Endothelial cell of umbilical vein (primary cell): ENCODE results near the gene TBC1D4. TPM values are rescaled to one million over a fixed set of nuclear protein-coding genes. Genes with fewer than 3 reads are reported as not detected.
"Not testable (repeated sequence)": the region's sequence is repeated elsewhere in the genome, so short reads cannot be mapped to it uniquely, and the experiment has no call there.

Source experiments
- BruUV-seq: library from RNA; stranded (reverse); fragments of 400-500 nt; replicated peaks from 2 replicates; lab custom pipeline; 2021; lab: Mats Ljungman, UMichigan
- CTCF ChIA-PET: fragments of 300-600, 350-600 bp; sonication (Branson Sonifier 250); formaldehyde crosslinking; loops from one replicate; lab custom pipeline; 2021; ENCODE audit warnings: antibody characterized with exemption, inconsistent platforms; lab: Charles Lee
- POLR2A ChIA-PET: fragments of 300-600, 350-600 bp; sonication (Branson Sonifier 250); formaldehyde crosslinking; loops from one replicate; lab custom pipeline; 2021; ENCODE audit warnings: antibody characterized with exemption, inconsistent platforms; lab: Charles Lee
- DNase-seq: peaks from one replicate; pipeline ENCODE4 v3.0.0-alpha.2; 2011; ENCODE audit warnings: low read depth, low spot score
- FAIRE-seq: peaks from 2 replicates; lab custom pipeline; 2011; peaks lifted over from hg19 to GRCh38; lab: Jason Lieb, UNC
- H2AFZ ChIP-seq: 2 replicates; pipeline ENCODE4 v1.6.0; 2012; ENCODE audit warnings: low read depth, low read length, control low read depth, inconsistent platforms
- H3K27ac ChIP-seq: 2 replicates; pipeline ENCODE4 v1.5.1; 2011; ENCODE audit warnings: low read depth, mild to moderate bottlenecking, control low read depth, low read length, moderate library complexity; ENCODE audit not compliant: insufficient read depth
- H3K27me3 ChIP-seq, 2 experiments: 2 replicates each; pipeline versions ENCODE4 v1.6.0 to v1.6.1; 2011; ENCODE audit warnings: low read length in 2 of 2, mixed read lengths in 1 of 2; ENCODE audit not compliant: control insufficient read depth in 2 of 2, insufficient read depth in 2 of 2
- H3K36me3 ChIP-seq, 2 experiments: 2 replicates in 1 of 2; 3 replicates in 1 of 2; pipeline ENCODE4 v1.5.1; 2011; ENCODE audit warnings: low read length in 2 of 2, mild to moderate bottlenecking in 1 of 2, moderate library complexity in 1 of 2; ENCODE audit not compliant: control insufficient read depth in 2 of 2, insufficient read depth in 2 of 2; ENCODE audit errors: extremely low read depth in 1 of 2
- H3K4me1 ChIP-seq: 3 replicates; pipeline ENCODE4 v1.5.1; 2011; ENCODE audit warnings: mild to moderate bottlenecking, low read length; ENCODE audit not compliant: control insufficient read depth, insufficient read depth; ENCODE audit errors: extremely low read depth
- H3K4me2 ChIP-seq: 2 replicates; pipeline ENCODE4 v1.6.1; 2011; ENCODE audit warnings: low read length, control low read depth, mixed read lengths; ENCODE audit not compliant: insufficient read depth
- H3K4me3 ChIP-seq, 3 experiments: fragments of 200-600 bp in 1 of 3; sonication (generic), shearing (Covaris generic) in 1 of 3; replicated peaks in 1 of 3; 2 replicates each; pipeline ENCODE4 v1.5.1; 2011 to 2016; ENCODE audit warnings: control low read depth in 3 of 3, low read length in 3 of 3, mild to moderate bottlenecking in 2 of 3, inconsistent platforms in 1 of 3, low read depth in 1 of 3, moderate library complexity in 1 of 3; ENCODE audit not compliant: insufficient read depth in 1 of 3
- H3K79me2 ChIP-seq: 2 replicates; pipeline ENCODE4 v1.6.0; 2012; ENCODE audit warnings: low read length, inconsistent platforms; ENCODE audit not compliant: control insufficient read depth, insufficient read depth
- H3K9ac ChIP-seq: replicated peaks from 2 replicates; pipeline ENCODE3; 2011; ENCODE audit warnings: low read length, control low read depth; ENCODE audit not compliant: insufficient read depth; ENCODE audit errors: extremely low read depth
- H3K9me1 ChIP-seq: replicated peaks from 3 replicates; pipeline ENCODE4 v1.6.0; 2011; ENCODE audit warnings: mild to moderate bottlenecking, low read length; ENCODE audit not compliant: control insufficient read depth, insufficient read depth; ENCODE audit errors: extremely low read depth
- H3K9me3 ChIP-seq: replicated peaks from 2 replicates; pipeline ENCODE4 v1.5.1; 2012; ENCODE audit warnings: low read length, inconsistent platforms; ENCODE audit not compliant: control insufficient read depth, insufficient read depth
- H4K20me1 ChIP-seq: replicated peaks from 2 replicates; pipeline ENCODE3; 2011; ENCODE audit warnings: mild to moderate bottlenecking, low read length; ENCODE audit not compliant: control insufficient read depth, insufficient read depth; ENCODE audit errors: extremely low read depth
- EZH2 ChIP-seq: IDR thresholded peaks from 2 replicates; pipeline ENCODE4 v1.6.1; 2012; ENCODE audit warnings: borderline replicate concordance, low read depth, mild to moderate bottlenecking, moderate library complexity, low read length, inconsistent platforms; ENCODE audit not compliant: severe bottlenecking
- GATA2 ChIP-seq: IDR thresholded peaks from 2 replicates; pipeline ENCODE4 v1.7.0; 2011; ENCODE audit warnings: low read depth, mild to moderate bottlenecking, moderate library complexity, mixed read lengths, low read length; ENCODE audit not compliant: insufficient read length, insufficient read depth
- MYC ChIP-seq: IDR thresholded peaks from one replicate; pipeline ENCODE4 v1.6.1; 2011; ENCODE audit warnings: mild to moderate bottlenecking, low read depth, low read length
- POLR2AphosphoS5 ChIP-seq: IDR thresholded peaks from 2 replicates; pipeline ENCODE4 v1.6.1; 2012; ENCODE audit warnings: low read depth, mild to moderate bottlenecking, control low read depth, low read length, moderate library complexity; ENCODE audit not compliant: insufficient read depth
- dilution Hi-C: fragments of 300-500 bp; cut with MboI; formaldehyde crosslinking; loops from one replicate; pipeline ENCODE4 v1.15.0; 2019; ENCODE audit warnings: low sequenced_read_pairs; ENCODE audit not compliant: extremely low pct_ligation_motif_present
- intact Hi-C: fragments of 100-400 bp; cut with micrococcal nuclease; formaldehyde crosslinking; loops from one replicate; pipeline ENCODE4 v1.10.0; 2022
- polyA plus RNA-seq, 4 experiments: library from polyadenylated mRNA; depleted of rRNA in 3 of 4; stranded (reverse) in 3 of 4; unstranded in 1 of 4; fragments of >200 nt; gene quantifications; 2 replicates each; pipeline versions ENCODE4 v1.2.1 to v1.2.3, GENCODE V29; 2011 to 2012; ENCODE audit warnings: missing spikeins in 1 of 4
- total RNA-seq: library from RNA; stranded (reverse); gene quantifications from 2 replicates; pipeline ENCODE4 v1.2.3, GENCODE V29; 2021
- TF ChIP-seq, protein P1 (sequence below), 2 donors: IDR thresholded peaks; 1 replicate in 1 of 2; 2 replicates in 1 of 2; pipeline ENCODE4 v1.5.1; 2011; ENCODE audit warnings: low read length in 2 of 2, mild to moderate bottlenecking in 2 of 2, moderate library complexity in 2 of 2, control low read depth in 1 of 2, inconsistent platforms in 1 of 2, low read depth in 1 of 2; ENCODE audit not compliant: insufficient read depth in 1 of 2; ENCODE audit errors: extremely low read depth in 1 of 2

Gene TBC1D4
- total and polyA plus RNA-seq, 2 donors (not counting 3 experiments of a cell fraction or from before 2014, with no cell fraction given), result 58.3 to 81.0 TPM

DNA sequence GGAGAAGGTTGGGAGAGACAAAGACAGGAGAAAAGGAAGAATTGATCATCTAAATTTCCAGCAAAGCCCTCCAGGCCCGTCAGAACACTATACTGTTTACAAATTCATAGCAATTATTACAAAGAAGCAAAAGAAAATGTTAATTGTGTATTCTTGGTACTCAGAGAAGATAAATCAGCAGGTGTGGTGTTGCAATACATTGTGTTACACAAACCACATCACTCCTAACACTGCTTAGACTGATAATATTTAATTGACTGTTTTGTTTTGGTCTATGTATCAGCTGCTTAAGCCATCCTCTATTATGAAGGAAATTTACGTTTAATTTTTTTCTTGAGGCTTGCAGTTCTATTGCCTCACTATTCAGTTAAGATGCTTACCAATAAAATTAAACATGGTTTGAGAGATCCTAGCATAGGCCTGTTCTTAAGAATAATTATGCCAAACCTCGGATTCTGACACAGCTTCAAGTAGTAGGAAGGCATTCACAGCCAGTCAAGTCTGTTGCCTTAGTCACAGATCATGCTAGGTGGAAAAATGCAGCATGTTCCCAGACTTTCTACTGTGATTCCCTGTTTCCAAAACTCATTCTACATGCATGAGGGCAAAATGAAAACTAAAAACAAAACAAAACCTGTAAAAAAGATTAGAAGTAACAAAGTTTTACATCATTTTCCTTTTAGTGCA is 129.2 kb downstream of the TBC1D4 start:
- dilution Hi-C loops, result no loop called here
- ChIA-PET CTCF (no interaction called here), POLR2A (no interaction called here)
- Histone ChIP-seq H2AFZ (no peak overlapping the region), H3K9me1 (no peaks in the 10 kb centered on the region), H3K4me2 (no peak overlapping the region), H3K27me3 (no peaks in the 10 kb centered on the region), H3K4me1 (no peaks in the 10 kb centered on the region), H3K4me3 (no peak overlapping the region), H3K9ac (no peak overlapping the region), H3K36me3 (peaks cover 5 to 33% of the 10 kb centered on the region in 2 experiments), H3K79me2 (peaks cover 18% of the 10 kb centered on the region), H3K9me3 (no peaks in the 10 kb centered on the region), H3K27ac (no peak overlapping the region), H4K20me1 (no peaks in the 10 kb centered on the region)
- intact Hi-C loops, result no loop called here
- TF ChIP-seq, protein P1, sequence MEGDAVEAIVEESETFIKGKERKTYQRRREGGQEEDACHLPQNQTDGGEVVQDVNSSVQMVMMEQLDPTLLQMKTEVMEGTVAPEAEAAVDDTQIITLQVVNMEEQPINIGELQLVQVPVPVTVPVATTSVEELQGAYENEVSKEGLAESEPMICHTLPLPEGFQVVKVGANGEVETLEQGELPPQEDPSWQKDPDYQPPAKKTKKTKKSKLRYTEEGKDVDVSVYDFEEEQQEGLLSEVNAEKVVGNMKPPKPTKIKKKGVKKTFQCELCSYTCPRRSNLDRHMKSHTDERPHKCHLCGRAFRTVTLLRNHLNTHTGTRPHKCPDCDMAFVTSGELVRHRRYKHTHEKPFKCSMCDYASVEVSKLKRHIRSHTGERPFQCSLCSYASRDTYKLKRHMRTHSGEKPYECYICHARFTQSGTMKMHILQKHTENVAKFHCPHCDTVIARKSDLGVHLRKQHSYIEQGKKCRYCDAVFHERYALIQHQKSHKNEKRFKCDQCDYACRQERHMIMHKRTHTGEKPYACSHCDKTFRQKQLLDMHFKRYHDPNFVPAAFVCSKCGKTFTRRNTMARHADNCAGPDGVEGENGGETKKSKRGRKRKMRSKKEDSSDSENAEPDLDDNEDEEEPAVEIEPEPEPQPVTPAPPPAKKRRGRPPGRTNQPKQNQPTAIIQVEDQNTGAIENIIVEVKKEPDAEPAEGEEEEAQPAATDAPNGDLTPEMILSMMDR (IDR thresholded peaks at IDR 0.05; ENCODE audit: extremely low read depth in 1 of 2, insufficient read depth in 1 of 2, low read depth in 1 of 2, low read length in 2 of 2), result no peak
- TF ChIP-seq GATA2, result no peak
- TF ChIP-seq MYC, result no peak
- TF ChIP-seq POLR2AphosphoS5, result no peak
- no peak for TF ChIP-seq EZH2
- DNase-seq, result no peak
- BruUV-seq, result no TSS peak
- no peak for FAIRE-seq

- H3K4me2 ChIP-seq, H3K79me2 ChIP-seq, BruUV-seq, H3K9ac ChIP-seq, H3K27me3 ChIP-seq, FAIRE-seq, H3K27ac ChIP-seq, H2AFZ ChIP-seq, H3K9me1 ChIP-seq, POLR2A ChIA-PET, CTCF ChIA-PET, DNase-seq, H4K20me1 ChIP-seq, H3K4me3 ChIP-seq, H3K9me3 ChIP-seq, dilution Hi-C loops, intact Hi-C loops, H3K4me1 ChIP-seq: not testable (repeated sequence)
- H3K36me3 ChIP-seq, result peaks cover 5 to 38% of the 10 kb centered on the region in 2 experiments
These were observed 130.4 kb downstream of the TBC1D4 start for GRCh38 chr13:75351538-75351937.
